Measurements from ENCODE around the gene TMED1. TPM values are rescaled to one million over a fixed set of nuclear protein-coding genes. Genes with fewer than 3 reads are reported as not detected.
A peak's percentile ranks its signal among the peaks of the same experiment; 100 is the strongest.

The TMED1 gene
- total RNA-seq, 1 experiment from 2014 or later: 30.3 TPM

GRCh38 chr19:10831987-10832938 lies 3.7 kb downstream of the TMED1 start:
- no peaks in the 10 kb centered on the region for H3K36me3 ChIP-seq (ENCODE audit: control insufficient read depth, insufficient read depth, low read length)
- in situ Hi-C loops (cut with HindIII; ENCODE audit: low pct_unique_long_range_greater_than_20kb, low sequenced_read_pairs): no loop called here

More at GRCh38 chr19:10831987-10832938, 3.7 kb downstream of the TMED1 start:
- Histone ChIP-seq H3K27ac (ENCODE audit: low read length) (no peak overlapping the region), H3K4me3 (ENCODE audit: low read depth in 2 of 2, low read length in 2 of 2) (no peak overlapping the region), H3K4me1 (ENCODE audit: control insufficient read depth, insufficient read depth, low read length) (no peaks in the 10 kb centered on the region; the same call in 1 of the 2 replicates), H3K27me3 (ENCODE audit: control insufficient read depth, insufficient read depth, low read length) (no peaks in the 10 kb centered on the region), H3K9me3 (ENCODE audit: control insufficient read depth, insufficient read depth, low read depth, low read length) (peaks cover 3% of the 10 kb centered on the region; the same call in 1 of the 2 replicates)
- BruUV-seq (replicated peaks): no TSS peak
- intact Hi-C loops (cut with micrococcal nuclease; ENCODE audit: unreplicated experiment): no loop called here
- no peak for DNase-seq (ENCODE audit: low read depth, low spot score)
- POLR2A ChIA-PET: no interaction called here
- no peak for ATAC-seq
- CTCF ChIA-PET: no interaction called here
- no peak for TF ChIP-seq TCF7L2 (IDR thresholded peaks at IDR 0.05; ENCODE audit: low read depth, low read length)
- TF ChIP-seq SIN3A (IDR thresholded peaks at IDR 0.05; ENCODE audit: borderline replicate concordance, insufficient read depth, low read depth, low read length): no peak
- TF ChIP-seq, protein P1, sequence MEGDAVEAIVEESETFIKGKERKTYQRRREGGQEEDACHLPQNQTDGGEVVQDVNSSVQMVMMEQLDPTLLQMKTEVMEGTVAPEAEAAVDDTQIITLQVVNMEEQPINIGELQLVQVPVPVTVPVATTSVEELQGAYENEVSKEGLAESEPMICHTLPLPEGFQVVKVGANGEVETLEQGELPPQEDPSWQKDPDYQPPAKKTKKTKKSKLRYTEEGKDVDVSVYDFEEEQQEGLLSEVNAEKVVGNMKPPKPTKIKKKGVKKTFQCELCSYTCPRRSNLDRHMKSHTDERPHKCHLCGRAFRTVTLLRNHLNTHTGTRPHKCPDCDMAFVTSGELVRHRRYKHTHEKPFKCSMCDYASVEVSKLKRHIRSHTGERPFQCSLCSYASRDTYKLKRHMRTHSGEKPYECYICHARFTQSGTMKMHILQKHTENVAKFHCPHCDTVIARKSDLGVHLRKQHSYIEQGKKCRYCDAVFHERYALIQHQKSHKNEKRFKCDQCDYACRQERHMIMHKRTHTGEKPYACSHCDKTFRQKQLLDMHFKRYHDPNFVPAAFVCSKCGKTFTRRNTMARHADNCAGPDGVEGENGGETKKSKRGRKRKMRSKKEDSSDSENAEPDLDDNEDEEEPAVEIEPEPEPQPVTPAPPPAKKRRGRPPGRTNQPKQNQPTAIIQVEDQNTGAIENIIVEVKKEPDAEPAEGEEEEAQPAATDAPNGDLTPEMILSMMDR (IDR thresholded peaks at IDR 0.05): no peak
- TF ChIP-seq POLR2AphosphoS5 (IDR thresholded peaks at IDR 0.05; ENCODE audit: low read depth, low read length): 0 out of 2 replicates have a peak, but pooled peaks have one; percentile 3
- no peak for TF ChIP-seq REST (IDR thresholded peaks at IDR 0.05; ENCODE audit: insufficient read depth in 1 of 2, low read depth in 2 of 2, low read length in 1 of 2)
